Liver (tissue), 9 donors: Measurements from ENCODE around the gene FGF14. TPM values are rescaled to one million over a fixed set of nuclear protein-coding genes. Genes with fewer than 3 reads are reported as not detected.

Source experiments
- DNase-seq: peaks from one replicate; pipeline ENCODE4 v3.0.0-alpha.2; 2017; ENCODE audit warnings: low spot score
- H3K27ac ChIP-seq, 2 donors: one replicate each; pipeline ENCODE4 v1.7.0; 2013; ENCODE audit warnings: inconsistent platforms in 2 of 2, low read length in 2 of 2, control low read depth in 1 of 2, low read depth in 1 of 2, mild to moderate bottlenecking in 1 of 2
- H3K27me3 ChIP-seq, 4 donors: one replicate each; pipeline versions ENCODE4 v1.6.1 to v1.7.0; 2013; ENCODE audit warnings: low read length in 3 of 4, inconsistent platforms in 1 of 4, mild to moderate bottlenecking in 1 of 4, moderate library complexity in 1 of 4; ENCODE audit not compliant: control insufficient read depth in 4 of 4, insufficient read depth in 4 of 4
- H3K36me3 ChIP-seq, 4 donors: one replicate each; pipeline versions ENCODE4 v1.6.1 to v1.7.0; 2013; ENCODE audit warnings: low read length in 3 of 4, mild to moderate bottlenecking in 3 of 4, low read depth in 1 of 4, moderate library complexity in 1 of 4; ENCODE audit not compliant: control insufficient read depth in 4 of 4, insufficient read depth in 3 of 4
- H3K4me1 ChIP-seq, 4 donors: one replicate each; pipeline versions ENCODE4 v1.6.1 to v1.7.0; 2013; ENCODE audit warnings: low read length in 3 of 4, mild to moderate bottlenecking in 3 of 4, moderate library complexity in 1 of 4; ENCODE audit not compliant: control insufficient read depth in 4 of 4, insufficient read depth in 4 of 4
- H3K4me3 ChIP-seq, 3 donors: one replicate each; pipeline versions ENCODE4 v1.6.1 to v1.7.0; 2013; ENCODE audit warnings: low read length in 3 of 3, control low read depth in 1 of 3, low read depth in 1 of 3, mild to moderate bottlenecking in 1 of 3
- H3K9ac ChIP-seq, 2 donors: one replicate each; pipeline ENCODE4 v1.7.0; 2013; ENCODE audit warnings: low read length in 2 of 2, mild to moderate bottlenecking in 2 of 2, moderate library complexity in 2 of 2, control low read depth in 1 of 2, low read depth in 1 of 2
- H3K9me3 ChIP-seq, 4 donors: one replicate each; pipeline versions ENCODE4 v1.6.1 to v1.7.0; 2013; ENCODE audit warnings: low read length in 3 of 4; ENCODE audit not compliant: control insufficient read depth in 4 of 4
- CTCF ChIP-seq: fragments of 150-350 bp; IDR thresholded peaks from 2 replicates; pipeline ENCODE4 v1.5.1; 2017; ENCODE audit warnings: improper control_type of control experiment, low read depth, low read length; ENCODE audit not compliant: missing input control
- EGR1 ChIP-seq, 2 donors: IDR thresholded peaks; 2 replicates each; pipeline ENCODE4 v1.6.1; 2016 to 2018; ENCODE audit warnings: antibody characterized with exemption in 2 of 2, low read depth in 2 of 2
- FOXA1 ChIP-seq: IDR thresholded peaks from 2 replicates; pipeline ENCODE4 v1.6.1; 2016; ENCODE audit warnings: antibody characterized with exemption
- GABPA ChIP-seq, 2 donors: IDR thresholded peaks in 1 of 2; conservative IDR thresholded peaks in 1 of 2; 2 replicates each; pipeline ENCODE4 v1.6.1; 2016; ENCODE audit warnings: antibody characterized with exemption in 2 of 2, mild to moderate bottlenecking in 1 of 2, moderate library complexity in 1 of 2
- HNF4A ChIP-seq, 2 donors: conservative IDR thresholded peaks; 2 replicates each; pipeline ENCODE4 v1.6.1; 2016; ENCODE audit warnings: antibody characterized with exemption in 2 of 2, mild to moderate bottlenecking in 2 of 2
- HNF4G ChIP-seq: IDR thresholded peaks from 2 replicates; pipeline ENCODE4 v1.6.1; 2016; ENCODE audit warnings: antibody characterized with exemption
- JUND ChIP-seq, 2 donors: IDR thresholded peaks; 2 replicates each; pipeline ENCODE4 v1.6.1; 2016; ENCODE audit warnings: antibody characterized with exemption in 2 of 2
- NR2F2 ChIP-seq: IDR thresholded peaks from 2 replicates; pipeline ENCODE4 v1.6.1; 2016; ENCODE audit warnings: antibody characterized with exemption
- RAD21 ChIP-seq, 2 donors: IDR thresholded peaks; 2 replicates each; pipeline ENCODE4 v1.6.1; 2016; ENCODE audit warnings: antibody characterized with exemption in 2 of 2, mild to moderate bottlenecking in 2 of 2
- RXRA ChIP-seq, 2 donors: IDR thresholded peaks; 2 replicates each; pipeline ENCODE4 v1.6.1; 2017 to 2018; ENCODE audit warnings: antibody characterized with exemption in 2 of 2, mild to moderate bottlenecking in 1 of 2
- SP1 ChIP-seq: IDR thresholded peaks from 2 replicates; pipeline ENCODE4 v1.6.1; 2018; ENCODE audit warnings: antibody characterized with exemption, mild to moderate bottlenecking
- TAF1 ChIP-seq: conservative IDR thresholded peaks from 2 replicates; pipeline ENCODE4 v1.6.1; 2016; ENCODE audit warnings: antibody characterized with exemption, mild to moderate bottlenecking
- YY1 ChIP-seq: IDR thresholded peaks from 2 replicates; pipeline ENCODE4 v1.6.1; 2016; ENCODE audit warnings: antibody characterized with exemption, mild to moderate bottlenecking
- ZBTB33 ChIP-seq: IDR thresholded peaks from 2 replicates; pipeline ENCODE4 v1.6.1; 2016; ENCODE audit warnings: antibody characterized with exemption
- WGBS: extraction: QIAGEN DNeasy Blood & Tissue Kit; methylation state at CpG from one replicate; pipeline ENCODE4 v1.1.7; 2013; 5-methylcytosine and 5-hydroxymethylcytosine counted together
- polyA plus RNA-seq, 2 donors: library from polyadenylated mRNA; stranded (reverse) in 1 of 2; unstranded in 1 of 2; fragments of 200-250 nt in 1 of 2; fragments of >200 nt in 1 of 2; fragmentation: Nextera tagmentation in 1 of 2; extraction: Ambion mirVana in 1 of 2; gene quantifications; one replicate each; pipeline versions ENCODE4 v1.2.1 to v1.2.3, GENCODE V29; 2013 to 2015
- total RNA-seq, 2 donors: library from RNA; depleted of rRNA; stranded (reverse); fragments of >200 nt; gene quantifications; one replicate each; pipeline ENCODE4 v1.2.3, GENCODE V29; 2014
- TF ChIP-seq, protein P1 (sequence below): IDR thresholded peaks from 2 replicates; pipeline ENCODE4 v1.6.1; 2016; ENCODE audit warnings: antibody characterized with exemption
- TF ChIP-seq, protein P2 (sequence below): IDR thresholded peaks from 2 replicates; pipeline ENCODE4 v1.6.1; 2016; ENCODE audit warnings: antibody characterized with exemption, mild to moderate bottlenecking
- TF ChIP-seq, protein P3 (sequence below): IDR thresholded peaks from 2 replicates; pipeline ENCODE4 v1.6.1; 2016; ENCODE audit warnings: antibody characterized with exemption
- donor health status: healthy.
- donor health status: healthy.
- donor health status: healthy.
- donor health status: healthy.
- donor health status: healthy.

Gene FGF14
- total and polyA plus RNA-seq, 4 donors = 0.05 to 3.3 (median 1.0) TPM

GRCh38 chr13:101817898-101818297 is 584.0 kb downstream of the FGF14 start:
- Histone ChIP-seq H3K4me3 (no peak overlapping the region), H3K4me1 (no peaks in the 10 kb centered on the region), H3K9ac (no peak overlapping the region), H3K9me3 (peaks cover 0 to 2% (median 0%) of the 10 kb centered on the region in 4 donors), H3K27me3 (peaks cover 0 to 3% (median 0%) of the 10 kb centered on the region in 4 donors), H3K27ac (no peak overlapping the region), H3K36me3 (no peaks in the 10 kb centered on the region)
- 77% methylated on average over 3 of the region's 3 CpGs for WGBS
- DNase-seq = no peak
- TF ChIP-seq, protein P1, sequence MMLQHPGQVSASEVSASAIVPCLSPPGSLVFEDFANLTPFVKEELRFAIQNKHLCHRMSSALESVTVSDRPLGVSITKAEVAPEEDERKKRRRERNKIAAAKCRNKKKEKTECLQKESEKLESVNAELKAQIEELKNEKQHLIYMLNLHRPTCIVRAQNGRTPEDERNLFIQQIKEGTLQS = no peak
- TF ChIP-seq, protein P2, sequence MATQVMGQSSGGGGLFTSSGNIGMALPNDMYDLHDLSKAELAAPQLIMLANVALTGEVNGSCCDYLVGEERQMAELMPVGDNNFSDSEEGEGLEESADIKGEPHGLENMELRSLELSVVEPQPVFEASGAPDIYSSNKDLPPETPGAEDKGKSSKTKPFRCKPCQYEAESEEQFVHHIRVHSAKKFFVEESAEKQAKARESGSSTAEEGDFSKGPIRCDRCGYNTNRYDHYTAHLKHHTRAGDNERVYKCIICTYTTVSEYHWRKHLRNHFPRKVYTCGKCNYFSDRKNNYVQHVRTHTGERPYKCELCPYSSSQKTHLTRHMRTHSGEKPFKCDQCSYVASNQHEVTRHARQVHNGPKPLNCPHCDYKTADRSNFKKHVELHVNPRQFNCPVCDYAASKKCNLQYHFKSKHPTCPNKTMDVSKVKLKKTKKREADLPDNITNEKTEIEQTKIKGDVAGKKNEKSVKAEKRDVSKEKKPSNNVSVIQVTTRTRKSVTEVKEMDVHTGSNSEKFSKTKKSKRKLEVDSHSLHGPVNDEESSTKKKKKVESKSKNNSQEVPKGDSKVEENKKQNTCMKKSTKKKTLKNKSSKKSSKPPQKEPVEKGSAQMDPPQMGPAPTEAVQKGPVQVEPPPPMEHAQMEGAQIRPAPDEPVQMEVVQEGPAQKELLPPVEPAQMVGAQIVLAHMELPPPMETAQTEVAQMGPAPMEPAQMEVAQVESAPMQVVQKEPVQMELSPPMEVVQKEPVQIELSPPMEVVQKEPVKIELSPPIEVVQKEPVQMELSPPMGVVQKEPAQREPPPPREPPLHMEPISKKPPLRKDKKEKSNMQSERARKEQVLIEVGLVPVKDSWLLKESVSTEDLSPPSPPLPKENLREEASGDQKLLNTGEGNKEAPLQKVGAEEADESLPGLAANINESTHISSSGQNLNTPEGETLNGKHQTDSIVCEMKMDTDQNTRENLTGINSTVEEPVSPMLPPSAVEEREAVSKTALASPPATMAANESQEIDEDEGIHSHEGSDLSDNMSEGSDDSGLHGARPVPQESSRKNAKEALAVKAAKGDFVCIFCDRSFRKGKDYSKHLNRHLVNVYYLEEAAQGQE = no peak
- TF ChIP-seq NR2F2 = no peak
- TF ChIP-seq EGR1 (IDR thresholded peaks at IDR 0.05; ENCODE audit: low read depth in 2 of 2) = no peak
- TF ChIP-seq RAD21 (IDR thresholded peaks at IDR 0.05) = no peak
- TF ChIP-seq RXRA (IDR thresholded peaks at IDR 0.05) = no peak
- TF ChIP-seq HNF4A (conservative IDR thresholded peaks at IDR 0.05) = no peak
- no peak for TF ChIP-seq SP1
- TF ChIP-seq, protein P3, sequence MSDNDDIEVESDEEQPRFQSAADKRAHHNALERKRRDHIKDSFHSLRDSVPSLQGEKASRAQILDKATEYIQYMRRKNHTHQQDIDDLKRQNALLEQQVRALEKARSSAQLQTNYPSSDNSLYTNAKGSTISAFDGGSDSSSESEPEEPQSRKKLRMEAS = no peak
- no peak for TF ChIP-seq JUND (IDR thresholded peaks at IDR 0.05)
- TF ChIP-seq ZBTB33 = no peak
- no peak for TF ChIP-seq GABPA (IDR thresholded peaks at IDR 0.05 in 1 of 2, conservative IDR thresholded peaks at IDR 0.05 in 1 of 2)

GRCh38 chr13:101811881-101812280 is 590.0 kb downstream of the FGF14 start:
- Histone ChIP-seq H3K4me1 (no peaks in the 10 kb centered on the region), H3K27me3 (peaks cover 0 to 5% (median 0%) of the 10 kb centered on the region in 4 donors), H3K36me3 (no peaks in the 10 kb centered on the region), H3K9ac (no peak overlapping the region), H3K9me3 (peaks cover 0 to 2% (median 0%) of the 10 kb centered on the region in 4 donors), H3K27ac (no peak overlapping the region), H3K4me3 (no peak overlapping the region)
- WGBS = 48% methylated on average over 1 of the region's 1 CpG
- DNase-seq = no peak
- TF ChIP-seq EGR1 (IDR thresholded peaks at IDR 0.05; ENCODE audit: low read depth in 2 of 2) = no peak
- no peak for TF ChIP-seq NR2F2
- TF ChIP-seq HNF4A (conservative IDR thresholded peaks at IDR 0.05) = no peak
- TF ChIP-seq TAF1 = no peak
- TF ChIP-seq GABPA (IDR thresholded peaks at IDR 0.05 in 1 of 2, conservative IDR thresholded peaks at IDR 0.05 in 1 of 2) = no peak
- TF ChIP-seq FOXA1 = no peak
- TF ChIP-seq, protein P2 = no peak
- no peak for TF ChIP-seq YY1
- TF ChIP-seq ZBTB33 = no peak
- TF ChIP-seq RXRA (IDR thresholded peaks at IDR 0.05) = no peak
- no peak for TF ChIP-seq RAD21 (IDR thresholded peaks at IDR 0.05)
- TF ChIP-seq CTCF = no peak
- TF ChIP-seq HNF4G = no peak
- TF ChIP-seq, protein P1 = no peak
- TF ChIP-seq JUND (IDR thresholded peaks at IDR 0.05) = no peak
